SK-N-SH treated with all-trans-retinoic acid at 6 μM for 48 hours (cell line): ENCODE data around the gene AGBL2.
"Not testable (repeated sequence)": the region's sequence is repeated elsewhere in the genome, so short reads cannot be mapped to it uniquely, and the experiment has no call there.

Experiments
- ATAC-seq: fragments of 200-7000 bp; cut with Tn5 transposase; 3 replicates; pipeline ENCODE4 v1.9.1; 2020; ENCODE audit warnings: mild to moderate bottlenecking, moderate library complexity
- ARNTL ChIP-seq: fragments of 450-650 bp; formaldehyde crosslinking; IDR thresholded peaks from 2 replicates; pipeline ENCODE4 v1.5.0; 2020; ENCODE audit warnings: low read depth, mild to moderate bottlenecking, moderate library complexity, borderline replicate concordance
- BACH2 ChIP-seq: fragments of 250-450 bp; sonication (Bioruptor Pico); IDR thresholded peaks from 2 replicates; pipeline ENCODE4 v1.9.0; 2021; ENCODE audit warnings: mild to moderate bottlenecking, borderline replicate concordance
- CREB5 ChIP-seq: fragments of 250-450 bp; sonication (Bioruptor Pico); IDR thresholded peaks from 2 replicates; pipeline ENCODE4 v1.5.1; 2020; ENCODE audit warnings: low read depth, mild to moderate bottlenecking, moderate library complexity
- CSDC2 ChIP-seq: fragments of 250-450 bp; sonication (Bioruptor Pico); IDR thresholded peaks from 2 replicates; pipeline ENCODE4 v1.5.0; 2020; ENCODE audit warnings: mild to moderate bottlenecking, moderate library complexity
- ESRRG ChIP-seq: fragments of 250-450 bp; sonication (Bioruptor Pico); IDR thresholded peaks from 2 replicates; pipeline ENCODE4 v1.6.1; 2021; ENCODE audit warnings: mild to moderate bottlenecking
- GLIS3 ChIP-seq: fragments of 250-450 bp; sonication (Bioruptor Pico); IDR thresholded peaks from 2 replicates; pipeline ENCODE4 v1.5.0; 2020; ENCODE audit warnings: mild to moderate bottlenecking, moderate library complexity
- ISL1 ChIP-seq: fragments of 250-450 bp; sonication (Bioruptor Pico); IDR thresholded peaks from 2 replicates; pipeline ENCODE4 v2.1.2; 2022; ENCODE audit warnings: mild to moderate bottlenecking, moderate library complexity
- OSR1 ChIP-seq: fragments of 250-450 bp; sonication (Bioruptor Pico); IDR thresholded peaks from 2 replicates; pipeline ENCODE4 v1.8.0; 2022; ENCODE audit warnings: moderate library complexity, mild to moderate bottlenecking, inconsistent platforms
- PATZ1 ChIP-seq: fragments of 250-450 bp; sonication (Bioruptor Pico); IDR thresholded peaks from 2 replicates; pipeline ENCODE4 v1.8.0; 2020; ENCODE audit warnings: mild to moderate bottlenecking, moderate library complexity, borderline replicate concordance
- POU6F1 ChIP-seq: fragments of 250-450 bp; sonication (Bioruptor Pico); IDR thresholded peaks from 2 replicates; pipeline ENCODE4 v1.8.0; 2021; ENCODE audit warnings: low read depth, mild to moderate bottlenecking, moderate library complexity, borderline replicate concordance
- PPARA ChIP-seq: fragments of 250-450 bp; sonication (Bioruptor Pico); IDR thresholded peaks from 2 replicates; pipeline ENCODE4 v1.5.0; 2020; ENCODE audit warnings: mild to moderate bottlenecking, borderline replicate concordance
- RARB ChIP-seq: fragments of 250-450 bp; sonication (Bioruptor Pico); IDR thresholded peaks from 2 replicates; pipeline ENCODE4 v1.8.0; 2021; ENCODE audit warnings: mild to moderate bottlenecking, moderate library complexity
- SNAI2 ChIP-seq: fragments of 250-450 bp; sonication (Bioruptor Pico); IDR thresholded peaks from 2 replicates; pipeline ENCODE4 v1.5.0; 2020; ENCODE audit warnings: mild to moderate bottlenecking, moderate library complexity
- TCF4 ChIP-seq: fragments of 250-450 bp; sonication (Bioruptor Pico); IDR thresholded peaks from 2 replicates; pipeline ENCODE4 v1.8.0; 2021; ENCODE audit warnings: mild to moderate bottlenecking, moderate library complexity, borderline replicate concordance
- TSHZ2 ChIP-seq: fragments of 250-450 bp; sonication (Bioruptor Pico); IDR thresholded peaks from 2 replicates; pipeline ENCODE4 v1.5.0; 2020; ENCODE audit warnings: mild to moderate bottlenecking, moderate library complexity
- ZFP3 ChIP-seq: fragments of 250-450 bp; sonication (Bioruptor Pico); IDR thresholded peaks from 2 replicates; pipeline ENCODE4 v1.5.0; 2020; ENCODE audit warnings: mild to moderate bottlenecking, moderate library complexity
- ZFP30 ChIP-seq: fragments of 450-650 bp; formaldehyde crosslinking; IDR thresholded peaks from 2 replicates; pipeline ENCODE4 v1.5.0; 2022; ENCODE audit warnings: mild to moderate bottlenecking, moderate library complexity
- ZNF565 ChIP-seq: fragments of 450-650 bp; formaldehyde crosslinking; conservative IDR thresholded peaks from 2 replicates; pipeline ENCODE4 v1.5.0; 2020; ENCODE audit warnings: low read depth, mild to moderate bottlenecking, moderate library complexity
- ZNF70 ChIP-seq: fragments of 450-650 bp; formaldehyde crosslinking; IDR thresholded peaks from 2 replicates; pipeline ENCODE4 v1.5.0; 2020; ENCODE audit warnings: mild to moderate bottlenecking, moderate library complexity
- ZNF8 ChIP-seq: fragments of 450-650 bp; formaldehyde crosslinking; IDR thresholded peaks from 2 replicates; pipeline ENCODE4 v1.5.0; 2020; ENCODE audit warnings: mild to moderate bottlenecking, moderate library complexity
- TF ChIP-seq, protein P1 (sequence below): fragments of 250-450 bp; sonication (Bioruptor Pico); IDR thresholded peaks from 2 replicates; pipeline ENCODE4 v1.5.1; 2021; ENCODE audit warnings: mild to moderate bottlenecking, moderate library complexity

The AGBL2 gene

DNA sequence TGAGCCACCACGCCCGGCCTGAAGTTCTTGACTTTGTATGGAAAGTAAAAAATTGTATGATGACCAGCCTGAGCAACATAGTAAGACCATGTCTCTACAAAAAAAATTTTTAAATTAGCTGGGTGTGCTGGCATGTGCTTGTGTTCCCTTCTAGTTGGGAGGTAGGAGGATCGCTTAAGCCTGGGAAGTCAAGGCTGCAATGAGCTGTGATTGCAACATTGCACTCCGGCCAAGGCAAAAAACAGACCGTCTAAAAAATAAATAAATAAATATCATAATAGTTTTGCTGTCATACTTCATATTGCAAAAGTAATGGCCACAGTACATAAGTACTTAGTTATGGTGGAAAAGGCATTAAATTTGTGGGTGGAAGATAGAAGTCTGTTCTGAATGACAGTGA is 3.4 kb downstream of the AGBL2 start:
- no peak for ATAC-seq
- no peak for TF ChIP-seq CREB5 (CRISPR knock-in tag)
- TF ChIP-seq ZNF565 (CRISPR knock-in tag) = no peak
- no peak for TF ChIP-seq ZFP3 (CRISPR knock-in tag)
- TF ChIP-seq PPARA (CRISPR knock-in tag) = no peak

GRCh38 chr11:47711225-47711624 is 3.9 kb downstream of the AGBL2 start:
- ATAC-seq = no peak

GRCh38 chr11:47707275-47707786 is 7.8 kb downstream of the AGBL2 start:
- ATAC-seq = not testable (repeated sequence)

More at GRCh38 chr11:47711225-47711624, 3.9 kb downstream of the AGBL2 start:
- no peak for TF ChIP-seq PATZ1 (CRISPR knock-in tag)
- no peak for TF ChIP-seq POU6F1 (CRISPR knock-in tag)
- no peak for TF ChIP-seq SNAI2 (CRISPR knock-in tag)
- TF ChIP-seq ZNF8 (CRISPR knock-in tag) = no peak
- TF ChIP-seq BACH2 (CRISPR knock-in tag) = no peak
- no peak for TF ChIP-seq GLIS3 (CRISPR knock-in tag)
- TF ChIP-seq, all 23 proteins: peak for 0

GRCh38 chr11:47705721-47706120 is 9.4 kb downstream of the AGBL2 start:
- no peak for TF ChIP-seq ESRRG
- TF ChIP-seq CSDC2 (CRISPR knock-in tag) = no peak
- TF ChIP-seq PATZ1 (CRISPR knock-in tag) = no peak
- no peak for TF ChIP-seq GLIS3 (CRISPR knock-in tag)
- TF ChIP-seq ZNF70 (CRISPR knock-in tag) = no peak
- TF ChIP-seq ARNTL (CRISPR knock-in tag) = no peak
- no peak for TF ChIP-seq SNAI2 (CRISPR knock-in tag)
- TF ChIP-seq ZFP30 (CRISPR knock-in tag) = no peak
- TF ChIP-seq TCF4 = no peak
- TF ChIP-seq POU6F1 (CRISPR knock-in tag) = no peak
- no peak for TF ChIP-seq TSHZ2 (CRISPR knock-in tag)
- TF ChIP-seq ISL1 (CRISPR knock-in tag) = no peak
- TF ChIP-seq ZFP3 (CRISPR knock-in tag) = no peak
- no peak for TF ChIP-seq ZNF565 (CRISPR knock-in tag)
- TF ChIP-seq CREB5 (CRISPR knock-in tag) = no peak
- TF ChIP-seq OSR1 (CRISPR knock-in tag) = no peak
- no peak for TF ChIP-seq PPARA (CRISPR knock-in tag)
- TF ChIP-seq, protein P1, sequence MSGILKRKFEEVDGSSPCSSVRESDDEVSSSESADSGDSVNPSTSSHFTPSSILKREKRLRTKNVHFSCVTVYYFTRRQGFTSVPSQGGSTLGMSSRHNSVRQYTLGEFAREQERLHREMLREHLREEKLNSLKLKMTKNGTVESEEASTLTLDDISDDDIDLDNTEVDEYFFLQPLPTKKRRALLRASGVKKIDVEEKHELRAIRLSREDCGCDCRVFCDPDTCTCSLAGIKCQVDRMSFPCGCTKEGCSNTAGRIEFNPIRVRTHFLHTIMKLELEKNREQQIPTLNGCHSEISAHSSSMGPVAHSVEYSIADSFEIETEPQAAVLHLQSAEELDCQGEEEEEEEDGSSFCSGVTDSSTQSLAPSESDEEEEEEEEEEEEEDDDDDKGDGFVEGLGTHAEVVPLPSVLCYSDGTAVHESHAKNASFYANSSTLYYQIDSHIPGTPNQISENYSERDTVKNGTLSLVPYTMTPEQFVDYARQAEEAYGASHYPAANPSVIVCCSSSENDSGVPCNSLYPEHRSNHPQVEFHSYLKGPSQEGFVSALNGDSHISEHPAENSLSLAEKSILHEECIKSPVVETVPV (CRISPR knock-in tag) = no peak
- TF ChIP-seq RARB (CRISPR knock-in tag) = no peak
- no peak for ATAC-seq
